ENCODE measurements around the gene TAS2R40. TPM values are rescaled to one million over a fixed set of nuclear protein-coding genes. Genes with fewer than 3 reads are reported as not detected.
"Not testable (repeated sequence)": the region's sequence is repeated elsewhere in the genome, so short reads cannot be mapped to it uniquely, and the experiment has no call there.

The TAS2R40 gene
- total and polyA plus RNA-seq, 3 experiments from 2014 or later, result not detected

DNA sequence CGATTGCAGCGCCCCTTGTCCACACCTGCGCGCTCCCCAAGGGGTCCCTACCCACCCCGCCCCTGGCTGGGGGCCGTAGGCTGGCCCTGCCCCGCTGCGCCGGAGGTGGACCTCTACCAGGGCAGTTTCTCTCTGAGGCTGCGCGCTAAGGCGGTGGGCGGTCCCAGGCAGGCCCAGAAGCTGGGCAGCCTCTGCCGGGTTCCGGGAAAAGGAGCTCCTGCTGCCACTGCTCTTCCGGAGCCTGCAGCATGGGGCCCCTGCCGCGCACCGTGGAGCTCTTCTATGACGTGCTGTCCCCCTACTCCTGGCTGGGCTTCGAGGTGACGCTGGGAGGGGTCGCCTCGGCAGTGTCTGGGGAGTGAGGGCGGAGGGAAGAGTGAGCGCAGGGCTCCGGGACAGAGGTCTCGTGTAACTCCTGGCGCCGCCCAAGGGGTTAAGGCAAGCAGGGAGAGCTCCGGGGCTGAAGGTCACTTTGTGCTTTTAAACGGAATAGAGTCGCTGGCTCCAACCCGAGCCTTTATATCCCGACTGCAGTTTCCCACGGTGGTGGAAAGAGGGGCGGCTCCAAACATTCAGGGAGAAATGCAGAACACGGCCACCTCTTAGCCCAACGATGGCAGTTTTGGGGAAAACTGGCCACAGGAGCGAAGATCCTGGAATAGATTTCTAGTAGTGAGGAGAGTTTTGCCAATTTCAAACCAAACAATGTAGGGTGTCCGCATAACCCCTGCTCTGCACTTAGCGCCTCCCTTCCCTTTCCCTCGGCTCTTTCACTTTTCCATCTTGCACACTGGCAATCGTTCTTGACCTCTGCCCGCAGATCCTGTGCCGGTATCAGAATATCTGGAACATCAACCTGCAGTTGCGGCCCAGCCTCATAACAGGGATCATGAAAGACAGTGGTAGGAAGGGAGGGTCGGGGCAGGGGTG, 41.7 kb downstream of the TAS2R40 start, which contains the start of gene GSTK1:
TSS of gene GSTK1 (plus strand) at position 176 of the 930 bp plus-strand sequence. CDS start at position 249, 73 bp downstream.
- Mint-ChIP-seq H3K4me1 (peaks cover 49 to 84% (median 66%) of the 10 kb centered on the region in 3 donors), H3K9me3 (no peaks in the 10 kb centered on the region), H3K36me3 (peaks cover 0 to 51% (median 12%) of the 10 kb centered on the region in 3 donors), H3K27me3 (no peaks in the 10 kb centered on the region), H3K4me3 (peak within 1 kb of the TSS; percentile 88 to 99 (median 97)), H3K27ac (peak within 1 kb of the TSS; percentile 63 to 98 (median 94))
- peaks cover 18% of the 10 kb centered on the region for H3K36me3 ChIP-seq (ENCODE audit: insufficient read depth, low read length)
- H3K4me3 ChIP-seq (ENCODE audit: low read length), result peak within 1 kb of the TSS; percentile 95
- peak within 1 kb of the TSS; percentile 83 for H3K27ac ChIP-seq (ENCODE audit: low read depth, low read length)
- H3K9me3 ChIP-seq (ENCODE audit: low read length), result no peaks in the 10 kb centered on the region
- DNase-seq, result peak; percentile 70 to 88 (median 78)
- peaks cover 37% of the 10 kb centered on the region for H3K4me1 ChIP-seq (ENCODE audit: insufficient read depth, low read length)
- POLR2A ChIA-PET, result interaction anchor here (0.6 to 2.0 kb wide), 14 partner anchors 8 to 144 kb away, joined by 3 to 10 read pairs (median 4); partner anchors contain the start of gene CASP2
- CTCF ChIA-PET, result interaction anchor here (0.8 to 5.8 kb wide), 19 partner anchors 9 to 142 kb away, joined by 3 to 45 read pairs (median 4); partner anchors contain the start of gene CASP2
- H3K27me3 ChIP-seq (ENCODE audit: insufficient read depth, low read length, poor library complexity, severe bottlenecking), result no peaks in the 10 kb centered on the region

- Mint-ChIP-seq H3K4me3 (peak overlapping the region; percentile 88 to 99 (median 97)), H3K4me1 (peaks cover 43 to 84% (median 66%) of the 10 kb centered on the region in 3 donors), H3K36me3 (peaks cover 0 to 57% (median 18%) of the 10 kb centered on the region in 3 donors), H3K27ac (peak overlapping the region; percentile 63 to 98 (median 94))
- H3K9me3 Mint-ChIP-seq; DNase-seq; H3K9me3 ChIP-seq (ENCODE audit: low read length); H3K27me3 ChIP-seq (ENCODE audit: insufficient read depth, low read length, poor library complexity, severe bottlenecking); H3K27me3 Mint-ChIP-seq: not testable (repeated sequence)
- ChIA-PET CTCF (interaction anchor here (0.8 to 5.8 kb wide), 10 partner anchors 9 to 111 kb away, joined by 3 to 45 read pairs (median 6); partner anchors contain the start of gene CASP2), POLR2A (interaction anchor here (0.8 to 1.9 kb wide), 6 partner anchors 14 to 122 kb away, joined by 3 to 10 read pairs (median 6); no protein-coding TSS in a partner anchor)
- Histone ChIP-seq H3K4me1 (ENCODE audit: insufficient read depth, low read length) (peaks cover 31% of the 10 kb centered on the region), H3K4me3 (ENCODE audit: low read length) (peak overlapping the region; percentile 95), H3K27ac (ENCODE audit: low read depth, low read length) (peak overlapping the region; percentile 83), H3K36me3 (ENCODE audit: insufficient read depth, low read length) (peaks cover 24% of the 10 kb centered on the region)
These were observed 42.3 kb downstream of the TAS2R40 start for GRCh38 chr7:143264196-143264568.

DNA sequence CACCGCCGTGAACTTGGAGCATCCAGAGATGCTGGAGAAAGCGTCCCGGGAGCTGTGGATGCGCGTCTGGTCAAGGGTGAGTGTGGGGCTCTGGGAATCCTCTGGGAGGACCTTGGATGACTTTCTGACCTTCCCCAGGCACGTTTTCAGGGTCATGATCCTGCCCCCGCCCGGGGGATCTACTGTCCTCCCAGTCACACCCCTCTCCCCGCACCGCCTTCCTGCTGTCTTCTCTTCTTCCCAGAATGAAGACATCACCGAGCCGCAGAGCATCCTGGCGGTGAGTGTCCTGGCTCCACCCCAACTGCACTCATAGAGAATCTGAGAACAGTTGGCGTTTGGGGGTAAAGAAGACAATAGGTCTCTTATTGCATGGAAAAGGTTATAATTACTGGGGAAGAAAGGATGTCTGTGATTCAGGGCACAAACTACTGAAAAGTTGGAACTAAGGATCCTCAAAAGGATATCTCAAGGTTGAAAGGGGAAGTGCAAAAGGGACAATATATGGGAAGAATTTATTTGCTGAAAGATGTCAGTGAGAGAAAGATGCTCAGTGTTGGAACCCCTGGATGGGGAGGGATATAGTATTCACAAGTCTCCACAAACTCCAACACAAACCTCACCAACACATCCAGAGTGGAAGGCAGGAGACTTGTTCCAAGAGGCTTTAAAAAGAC, 43.3 kb downstream of the TAS2R40 start:
- CTCF ChIA-PET, result interaction anchor here (0.8 to 5.8 kb wide), 8 partner anchors 8 to 80 kb away, joined by 3 to 45 read pairs (median 5); no protein-coding TSS in a partner anchor
- H3K4me1 Mint-ChIP-seq, result peaks cover 34 to 79% (median 66%) of the 10 kb centered on the region in 3 donors
- Histone ChIP-seq H3K27ac (ENCODE audit: low read depth, low read length) (no peak overlapping the region), H3K36me3 (ENCODE audit: insufficient read depth, low read length) (peaks cover 26% of the 10 kb centered on the region), H3K27me3 (ENCODE audit: insufficient read depth, low read length, poor library complexity, severe bottlenecking) (no peaks in the 10 kb centered on the region), H3K4me3 (ENCODE audit: low read length) (peak overlapping the region; percentile 95), H3K4me1 (ENCODE audit: insufficient read depth, low read length) (peaks cover 24% of the 10 kb centered on the region), H3K9me3 (ENCODE audit: low read length) (no peaks in the 10 kb centered on the region)
- POLR2A ChIA-PET, result interaction anchor here (0.6 to 1.7 kb wide), 5 partner anchors 21 to 653 kb away, joined by 3 to 7 read pairs (median 4); no protein-coding TSS in a partner anchor
- no peaks in the 10 kb centered on the region for H3K9me3 Mint-ChIP-seq
- peaks cover 0 to 67% (median 21%) of the 10 kb centered on the region in 3 donors for H3K36me3 Mint-ChIP-seq
- no peak for DNase-seq
- peak overlapping the region; percentile 88 to 99 (median 97) for H3K4me3 Mint-ChIP-seq
- peak overlapping the region; percentile 63 to 98 (median 94) for H3K27ac Mint-ChIP-seq
- H3K27me3 Mint-ChIP-seq, result no peaks in the 10 kb centered on the region

GRCh38 chr7:143269251-143269650, 47.4 kb downstream of the TAS2R40 start:
- H3K36me3 ChIP-seq (ENCODE audit: insufficient read depth, low read length), result peaks cover 26% of the 10 kb centered on the region
- H3K4me1 ChIP-seq (ENCODE audit: insufficient read depth, low read length), result peaks cover 15% of the 10 kb centered on the region
- Mint-ChIP-seq H3K4me3 (no peak overlapping the region), H3K27ac (peak overlapping the region in 7 of 8 donors; percentile 9 to 84 (median 52)), H3K9me3 (no peaks in the 10 kb centered on the region), H3K36me3 (peaks cover 0 to 62% (median 21%) of the 10 kb centered on the region in 3 donors), H3K27me3 (no peaks in the 10 kb centered on the region), H3K4me1 (peaks cover 22 to 59% (median 41%) of the 10 kb centered on the region in 3 donors)
- DNase-seq, result no peak
- no peaks in the 10 kb centered on the region for H3K9me3 ChIP-seq (ENCODE audit: low read length)
- ChIA-PET CTCF (interaction anchor here (1.1 to 1.7 kb wide), 3 partner anchors 11 to 148 kb away, joined by 4 to 5 read pairs (median 4); no protein-coding TSS in a partner anchor), POLR2A (interaction anchor here (1.5 kb wide), 1 partner anchor 10 kb away, joined by 3 read pairs; no protein-coding TSS in a partner anchor)
- H3K4me3 ChIP-seq (ENCODE audit: low read length), result no peak overlapping the region
- peak overlapping the region; percentile 2 for H3K27ac ChIP-seq (ENCODE audit: low read depth, low read length)
- no peaks in the 10 kb centered on the region for H3K27me3 ChIP-seq (ENCODE audit: insufficient read depth, low read length, poor library complexity, severe bottlenecking)

- Mint-ChIP-seq H3K27ac (peak overlapping the region in 6 of 8 donors; percentile 20 to 68 (median 60)), H3K4me1 (peaks cover 7 to 39% (median 21%) of the 10 kb centered on the region in 3 donors), H3K4me3 (no peak overlapping the region), H3K9me3 (no peaks in the 10 kb centered on the region), H3K27me3 (no peaks in the 10 kb centered on the region), H3K36me3 (peaks cover 0 to 44% (median 13%) of the 10 kb centered on the region in 3 donors)
- DNase-seq, result no peak
- peaks cover 26% of the 10 kb centered on the region for H3K36me3 ChIP-seq (ENCODE audit: insufficient read depth, low read length)
- no peaks in the 10 kb centered on the region for H3K9me3 ChIP-seq (ENCODE audit: low read length)
- CTCF ChIA-PET, result interaction anchor here (1.4 to 1.8 kb wide), 2 partner anchors 28 to 30 kb away, joined by 5 to 9 read pairs; no protein-coding TSS in a partner anchor
- POLR2A ChIA-PET, result interaction anchor here (0.8 kb wide), 1 partner anchor 8 kb away, joined by 5 read pairs; the partner anchor contains the start of gene GSTK1
- H3K27ac ChIP-seq (ENCODE audit: low read depth, low read length), result no peak overlapping the region
- H3K4me3 ChIP-seq (ENCODE audit: low read length), result no peak overlapping the region
- H3K27me3 ChIP-seq (ENCODE audit: insufficient read depth, low read length, poor library complexity, severe bottlenecking), result no peaks in the 10 kb centered on the region
- no peaks in the 10 kb centered on the region for H3K4me1 ChIP-seq (ENCODE audit: insufficient read depth, low read length)
These were observed 49.4 kb downstream of the TAS2R40 start for GRCh38 chr7:143271240-143271639.

Other genes with a start within 250 kb of the TAS2R40 start
- gene OR9A2, start 194.9 kb upstream of the TAS2R40 start, total RNA-seq, result not detected
- gene OR9A2, start 194.9 kb upstream of the TAS2R40 start, polyA plus RNA-seq, result not detected
- gene OR6V1, start 169.7 kb upstream of the TAS2R40 start, total RNA-seq, result not detected
- not detected for gene OR6V1, start 169.7 kb upstream of the TAS2R40 start, polyA plus RNA-seq
- gene PIP, start 90.0 kb upstream of the TAS2R40 start, total RNA-seq, result not detected
- gene PIP, start 90.0 kb upstream of the TAS2R40 start, polyA plus RNA-seq, result not detected
- not detected for gene TAS2R39, start 38.6 kb upstream of the TAS2R40 start, total RNA-seq
- not detected for gene TAS2R39, start 38.6 kb upstream of the TAS2R40 start, polyA plus RNA-seq
- 100 to 1,000 TPM; 147 to 151 TPM for gene GSTK1, start 41.4 kb downstream of the TAS2R40 start, total RNA-seq
- 532 TPM for gene GSTK1, start 41.4 kb downstream of the TAS2R40 start, polyA plus RNA-seq
- under 1 TPM; 0.84 to 0.90 TPM for gene TMEM139, start 62.9 kb downstream of the TAS2R40 start, total RNA-seq
- 0.87 TPM for gene TMEM139, start 62.9 kb downstream of the TAS2R40 start, polyA plus RNA-seq
- gene CASP2, start 66.3 kb downstream of the TAS2R40 start, total RNA-seq, result 100 to 1,000 TPM; 105 to 107 TPM
- gene CASP2, start 66.3 kb downstream of the TAS2R40 start, polyA plus RNA-seq, result 23.0 TPM
- gene CLCN1, start 94.1 kb downstream of the TAS2R40 start, total RNA-seq, result under 1 TPM in 1 of 2 experiments, not detected in 1; 0.11 TPM
- not detected for gene CLCN1, start 94.1 kb downstream of the TAS2R40 start, polyA plus RNA-seq
- gene FAM131B, start 140.7 kb downstream of the TAS2R40 start, total RNA-seq, result 1 to 10 TPM; 2.4 to 2.8 TPM
- 1.6 TPM for gene FAM131B, start 140.7 kb downstream of the TAS2R40 start, polyA plus RNA-seq
- 100 to 1,000 TPM; 101 to 104 TPM for gene ZYX, start 159.3 kb downstream of the TAS2R40 start, total RNA-seq
- 143 TPM for gene ZYX, start 159.3 kb downstream of the TAS2R40 start, polyA plus RNA-seq
- gene EPHA1, start 186.8 kb downstream of the TAS2R40 start, total RNA-seq, result 1 to 10 TPM; 2.8 to 3.1 TPM
- gene EPHA1, start 186.8 kb downstream of the TAS2R40 start, polyA plus RNA-seq, result 4.6 TPM
- gene TAS2R60, start 221.4 kb downstream of the TAS2R40 start, total RNA-seq, result not detected
- not detected for gene TAS2R60, start 221.4 kb downstream of the TAS2R40 start, polyA plus RNA-seq